GM21381 (cell line): Measurements from ENCODE around the gene KRT85.

ENCODE experiments used
- ATAC-seq: cut with Tn5 transposase; IDR thresholded peaks from one replicate; pipeline ENCODE4 v1.9.1; 2021; ENCODE audit warnings: mild to moderate bottlenecking, moderate library complexity; ENCODE audit not compliant: unreplicated experiment

Gene KRT85

GRCh38 chr12:52395761-52396434, 28.6 kb upstream of the KRT85 start:
- no peak for ATAC-seq

- no peak for ATAC-seq
Observed at GRCh38 chr12:52394836-52395405, 27.6 kb upstream of the KRT85 start.

GRCh38 chr12:52392465-52393007, 25.3 kb upstream of the KRT85 start:
- ATAC-seq: no peak

- ATAC-seq: no peak
Observed at GRCh38 chr12:52391618-52392002, 24.3 kb upstream of the KRT85 start.

GRCh38 chr12:52390739-52391617, 23.7 kb upstream of the KRT85 start:
- no peak for ATAC-seq

GRCh38 chr12:52389313-52390207, 22.3 kb upstream of the KRT85 start:
- ATAC-seq: no peak

- ATAC-seq: no peak
Observed at GRCh38 chr12:52387859-52388258, 20.6 kb upstream of the KRT85 start.

GRCh38 chr12:52385226-52385702, 18.0 kb upstream of the KRT85 start, which contains the start of gene KRT84:
Gene KRT84 (minus strand): TSS chr12:52385652. CDS start chr12:52385585, 67 bp downstream.
- no peak for ATAC-seq

GRCh38 chr12:52383331-52383730, 16.1 kb upstream of the KRT85 start:
- ATAC-seq: no peak

- no peak for ATAC-seq
Observed at GRCh38 chr12:52382854-52383253, 15.6 kb upstream of the KRT85 start.

- no peak for ATAC-seq
Observed at GRCh38 chr12:52381206-52381605, 13.9 kb upstream of the KRT85 start.

- ATAC-seq: no peak
Observed at GRCh38 chr12:52380271-52380694, 13.0 kb upstream of the KRT85 start.

GRCh38 chr12:52379536-52379935, 12.3 kb upstream of the KRT85 start:
- ATAC-seq: no peak

GRCh38 chr12:52378091-52378490, 10.8 kb upstream of the KRT85 start:
- no peak for ATAC-seq

GRCh38 chr12:52377266-52377665, 10.0 kb upstream of the KRT85 start:
- ATAC-seq: no peak

- ATAC-seq: no peak
Observed at GRCh38 chr12:52372216-52373154, 5.2 kb upstream of the KRT85 start.

GRCh38 chr12:52371716-52372115, 4.4 kb upstream of the KRT85 start:
- no peak for ATAC-seq

GRCh38 chr12:52370926-52371608, 3.8 kb upstream of the KRT85 start:
- no peak for ATAC-seq

- ATAC-seq: no peak
Observed at GRCh38 chr12:52369809-52370208, 2.5 kb upstream of the KRT85 start.
